ENCODE results near the gene ZSWIM3. TPM values are rescaled to one million over a fixed set of nuclear protein-coding genes. Genes with fewer than 3 reads are reported as not detected.

ZSWIM3 gene
- total RNA-seq, 1 experiment from 2014 or later: 6.4 TPM

- H3K4me1 ChIP-seq: peaks cover 42% of the 10 kb centered on the region
- no peaks in the 10 kb centered on the region for H3K9me3 ChIP-seq
- POLR2A ChIA-PET: interaction anchor here (1.4 kb wide), 1 partner anchor 22 kb away, joined by 4 read pairs; the partner anchor contains the start of genes DNTTIP1 and WFDC3
- H3K4me3 ChIP-seq (ENCODE audit: low read depth, low read length): 0 out of 2 replicates have a peak overlapping the region, but pooled peaks have one; percentile 6
- no peak for TF ChIP-seq CTCF (IDR thresholded peaks at IDR 0.05; ENCODE audit: insufficient read depth in 1 of 2, low read depth in 1 of 2, low read length in 1 of 2, severe bottlenecking in 1 of 2, unreplicated experiment in 1 of 2)
- Mint-ChIP-seq H3K27ac (ENCODE audit: unreplicated experiment) (no peak overlapping the region), H3K27me3 (ENCODE audit: insufficient read depth, unreplicated experiment) (no peaks in the 10 kb centered on the region), H3K9me3 (ENCODE audit: unreplicated experiment) (no peaks in the 10 kb centered on the region), H3K4me3 (ENCODE audit: unreplicated experiment) (peak overlapping the region; percentile 95), H3K36me3 (ENCODE audit: insufficient read depth, unreplicated experiment) (peaks cover 75% of the 10 kb centered on the region), H3K4me1 (ENCODE audit: low read depth, unreplicated experiment) (peaks cover 32% of the 10 kb centered on the region)
- CTCF ChIA-PET: no interaction called here
- intact Hi-C loops (cut with micrococcal nuclease; ENCODE audit: unreplicated experiment): loop anchor here (5.0 kb wide), 2 partner anchors 78 to 158 kb away; partner anchors contain the start of genes CTSA, NEURL2 and ZNF335
- H3K27me3 ChIP-seq (replicated peaks; ENCODE audit: control insufficient read depth, insufficient read depth, low read length): no peaks in the 10 kb centered on the region
- no TSS peak for BruUV-seq (replicated peaks)
- no peak for DNase-seq
- H3K36me3 ChIP-seq (ENCODE audit: control insufficient read depth, insufficient read depth, low read length): peaks cover 19% of the 10 kb centered on the region
These were observed 43.1 kb upstream of the ZSWIM3 start for GRCh38 chr20:45814314-45814713.

GRCh38 chr20:45816951-45817350 lies 40.5 kb upstream of the ZSWIM3 start:
- Histone ChIP-seq H3K27me3 (replicated peaks; ENCODE audit: control insufficient read depth, insufficient read depth, low read length) (no peaks in the 10 kb centered on the region), H3K36me3 (ENCODE audit: control insufficient read depth, insufficient read depth, low read length) (peaks cover 14% of the 10 kb centered on the region), H3K4me1 (peaks cover 42% of the 10 kb centered on the region), H3K4me3 (ENCODE audit: low read depth, low read length) (no peak overlapping the region), H3K9me3 (no peaks in the 10 kb centered on the region)
- no peak for TF ChIP-seq CTCF (IDR thresholded peaks at IDR 0.05; ENCODE audit: insufficient read depth in 1 of 2, low read depth in 1 of 2, low read length in 1 of 2, severe bottlenecking in 1 of 2, unreplicated experiment in 1 of 2)
- ChIA-PET POLR2A (interaction anchor here (0.6 to 1.0 kb wide), 4 partner anchors 8 to 1291 kb away, joined by 3 read pairs; partner anchors contain the start of gene ELMO2), CTCF (interaction anchor here (0.6 to 1.0 kb wide), 4 partner anchors 9 to 410 kb away, joined by 3 to 4 read pairs (median 3); no protein-coding TSS in a partner anchor)
- H3K36me3 Mint-ChIP-seq (ENCODE audit: insufficient read depth, unreplicated experiment): peaks cover 50% of the 10 kb centered on the region
- no peak overlapping the region for H3K4me3 Mint-ChIP-seq (ENCODE audit: unreplicated experiment)
- no TSS peak for BruUV-seq (replicated peaks)
- no peaks in the 10 kb centered on the region for H3K9me3 Mint-ChIP-seq (ENCODE audit: unreplicated experiment)
- H3K27ac Mint-ChIP-seq (ENCODE audit: unreplicated experiment): no peak overlapping the region
- DNase-seq: no peak
- no peaks in the 10 kb centered on the region for H3K27me3 Mint-ChIP-seq (ENCODE audit: insufficient read depth, unreplicated experiment)
- intact Hi-C loops (cut with micrococcal nuclease; ENCODE audit: unreplicated experiment): no loop called here
- H3K4me1 Mint-ChIP-seq (ENCODE audit: low read depth, unreplicated experiment): peaks cover 32% of the 10 kb centered on the region

- Mint-ChIP-seq H3K4me1 (ENCODE audit: low read depth, unreplicated experiment) (peaks cover 32% of the 10 kb centered on the region), H3K4me3 (ENCODE audit: unreplicated experiment) (no peak overlapping the region), H3K27ac (ENCODE audit: unreplicated experiment) (peak overlapping the region; percentile 29), H3K36me3 (ENCODE audit: insufficient read depth, unreplicated experiment) (peaks cover 44% of the 10 kb centered on the region), H3K9me3 (ENCODE audit: unreplicated experiment) (no peaks in the 10 kb centered on the region), H3K27me3 (ENCODE audit: insufficient read depth, unreplicated experiment) (no peaks in the 10 kb centered on the region)
- H3K36me3 ChIP-seq (ENCODE audit: control insufficient read depth, insufficient read depth, low read length): peaks cover 14% of the 10 kb centered on the region
- no peak for TF ChIP-seq CTCF (IDR thresholded peaks at IDR 0.05; ENCODE audit: insufficient read depth in 1 of 2, low read depth in 1 of 2, low read length in 1 of 2, severe bottlenecking in 1 of 2, unreplicated experiment in 1 of 2)
- no peak overlapping the region for H3K4me3 ChIP-seq (ENCODE audit: low read depth, low read length)
- ChIA-PET POLR2A (interaction anchor here (0.6 to 1.0 kb wide), 3 partner anchors 8 to 589 kb away, joined by 3 read pairs; partner anchors contain the start of genes DNTTIP1, ELMO2 and WFDC3), CTCF (interaction anchor here (0.6 to 1.0 kb wide), 3 partner anchors 73 to 411 kb away, joined by 3 to 4 read pairs (median 3); no protein-coding TSS in a partner anchor)
- H3K4me1 ChIP-seq: peaks cover 42% of the 10 kb centered on the region
- intact Hi-C loops (cut with micrococcal nuclease; ENCODE audit: unreplicated experiment): no loop called here
- DNase-seq: no peak
- H3K27me3 ChIP-seq (replicated peaks; ENCODE audit: control insufficient read depth, insufficient read depth, low read length): no peaks in the 10 kb centered on the region
- BruUV-seq (replicated peaks): no TSS peak
- no peaks in the 10 kb centered on the region for H3K9me3 ChIP-seq
These were observed 39.8 kb upstream of the ZSWIM3 start for GRCh38 chr20:45817376-45818194.
